K562 (cell line): ENCODE results near the gene CCL19. TPM values are rescaled to one million over a fixed set of nuclear protein-coding genes. Genes with fewer than 3 reads are reported as not detected.

Source experiments
- ATAC-seq: fragments of 200-7000 bp; cut with Tn5 transposase; 3 replicates; pipeline ENCODE4 v1.9.1; 2020; ENCODE audit warnings: moderate library complexity
- BruUV-seq: library from RNA; stranded (reverse); fragments of 400-500 nt; replicated peaks from 2 replicates; lab custom pipeline; 2021; lab: Mats Ljungman, UMichigan
- CTCF ChIA-PET: fragments of 300-600 bp; formaldehyde crosslinking; extraction: SDS; loops from one replicate; lab custom pipeline; 2021; ENCODE audit warnings: low intra/inter-chr PET ratio; lab: Yijun Ruan, JAX
- POLR2A ChIA-PET: fragments of 300-600, 350-650 bp; sonication (Branson Sonifier 250); formaldehyde crosslinking; extraction: SDS; loops from one replicate; lab custom pipeline; 2021; ENCODE audit warnings: antibody characterized with exemption, inconsistent platforms; lab: Yijun Ruan, JAX
- DNase-seq, 4 experiments: peaks; one replicate each; pipeline versions ENCODE4 v3.0.0 to v3.0.0-alpha.2; 2011 to 2018; ENCODE audit warnings: low spot score in 3 of 4, mixed read lengths in 3 of 4; ENCODE audit errors: extremely low read depth in 1 of 4
- FAIRE-seq: peaks from 2 replicates; lab custom pipeline; 2011; peaks lifted over from hg19 to GRCh38; lab: Jason Lieb, UNC
- H2AFZ ChIP-seq: 2 replicates; pipeline ENCODE4 v1.6.0; 2011; ENCODE audit warnings: low read depth, low read length, control low read depth, inconsistent platforms
- H3K27ac ChIP-seq: fragments of 200-600 bp; 3 replicates; pipeline ENCODE4 v1.8.0; 2011; ENCODE audit warnings: low read depth, mild to moderate bottlenecking, control low read depth, inconsistent platforms, low read length, moderate library complexity, mixed read lengths; ENCODE audit errors: extremely low read depth
- H3K27me3 ChIP-seq, 2 experiments: fragments of 300-600 bp in 1 of 2; 2 replicates in 1 of 2; 3 replicates in 1 of 2; pipeline versions ENCODE4 v1.6.0 to v1.8.0; 2011; ENCODE audit warnings: inconsistent platforms in 2 of 2, low read length in 2 of 2, mild to moderate bottlenecking in 1 of 2, mixed read lengths in 1 of 2, moderate library complexity in 1 of 2; ENCODE audit not compliant: control insufficient read depth in 2 of 2, insufficient read depth in 2 of 2
- H3K36me3 ChIP-seq: fragments of 300-600 bp; 3 replicates; pipeline ENCODE4 v1.8.0; 2011; ENCODE audit warnings: mild to moderate bottlenecking, low read length, inconsistent platforms; ENCODE audit not compliant: control insufficient read depth, insufficient read depth
- H3K4me1 ChIP-seq, 2 experiments: fragments of 200-600 bp in 1 of 2; replicated peaks in 1 of 2; 2 replicates in 1 of 2; 3 replicates in 1 of 2; pipeline versions ENCODE4 v1.5.1 to v1.8.0; 2011; ENCODE audit warnings: inconsistent platforms in 2 of 2, low read length in 2 of 2, mild to moderate bottlenecking in 1 of 2, mixed read lengths in 1 of 2, moderate library complexity in 1 of 2; ENCODE audit not compliant: control insufficient read depth in 2 of 2, insufficient read depth in 2 of 2
- H3K4me2 ChIP-seq: 2 replicates; pipeline ENCODE4 v1.6.1; 2011; ENCODE audit warnings: low read length, control low read depth, inconsistent platforms, mixed read lengths; ENCODE audit not compliant: insufficient read depth
- H3K4me3 ChIP-seq: fragments of 200-600 bp; sonication (generic), shearing (Covaris generic); 2 replicates; pipeline ENCODE4 v1.5.1; 2016; ENCODE audit warnings: control low read depth, inconsistent platforms
- H3K79me2 ChIP-seq: fragments of 200-600 bp; 3 replicates; pipeline ENCODE4 v1.8.0; 2011; ENCODE audit warnings: low read length, inconsistent platforms; ENCODE audit not compliant: control insufficient read depth, insufficient read depth
- H3K9ac ChIP-seq, 2 experiments: 2 replicates each; pipeline versions ENCODE4 v1.6.0 to v1.6.1; 2011; ENCODE audit warnings: low read depth in 2 of 2, low read length in 2 of 2, control low read depth in 1 of 2, inconsistent platforms in 1 of 2, mild to moderate bottlenecking in 1 of 2, mixed read lengths in 1 of 2; ENCODE audit not compliant: insufficient read depth in 1 of 2
- H3K9me1 ChIP-seq: one replicate; pipeline ENCODE4 v1.6.0; 2011; ENCODE audit warnings: inconsistent platforms, mild to moderate bottlenecking, low read length, moderate library complexity; ENCODE audit not compliant: control insufficient read depth, insufficient read depth
- H3K9me3 ChIP-seq: replicated peaks from 2 replicates; pipeline ENCODE4 v1.5.1; 2011; ENCODE audit warnings: low read depth, low read length, inconsistent platforms; ENCODE audit not compliant: control insufficient read depth, insufficient read depth
- H4K20me1 ChIP-seq: replicated peaks from 2 replicates; pipeline ENCODE4 v1.6.1; 2011; ENCODE audit warnings: low read length, inconsistent platforms, mixed read lengths; ENCODE audit not compliant: control insufficient read depth, insufficient read depth
- FOS ChIP-seq: IDR thresholded peaks from 3 replicates; pipeline ENCODE4 v1.6.1; 2011; ENCODE audit not compliant: insufficient read length; ENCODE audit errors: extremely low read depth
- NFIC ChIP-seq: fragments of 450-650 bp; IDR thresholded peaks from 2 replicates; pipeline ENCODE4 v1.6.1; 2017; ENCODE audit warnings: mild to moderate bottlenecking, inconsistent platforms
- ZNF282 ChIP-seq: sonication (generic); formaldehyde crosslinking; IDR thresholded peaks from 2 replicates; pipeline ENCODE4 v1.8.1; 2023; ENCODE audit warnings: missing genetic modification reagents
- ZNF41 ChIP-seq: fragments of 250-450 bp; sonication (Bioruptor Pico); conservative IDR thresholded peaks from 2 replicates; pipeline ENCODE4 v1.4.0; 2020; ENCODE audit warnings: mild to moderate bottlenecking
- WGBS: fragments of 100-300 bp; shearing (Covaris generic); methylation state at CpG from one replicate; pipeline ENCODE4 v1.1.6; 2016; ENCODE audit warnings: low coverage, mixed read lengths; ENCODE audit not compliant: insufficient coverage; ENCODE audit errors: missing lambda C conversion rate; 5-methylcytosine and 5-hydroxymethylcytosine counted together
- in situ Hi-C: fragments of 300-500 bp; cut with MboI; formaldehyde crosslinking; loops from 4 replicates; pipeline ENCODE4 v1.15.0; 2018; ENCODE audit warnings: inconsistent platforms, mixed read lengths
- intact Hi-C: fragments of 100-400 bp; cut with micrococcal nuclease; formaldehyde crosslinking; loops from 2 replicates; pipeline ENCODE4 v1.14.2; 2022
- polyA plus RNA-seq, 8 experiments: library from polyadenylated mRNA; depleted of rRNA in 4 of 8; stranded (reverse) in 5 of 8; unstranded in 3 of 8; fragments of >200 nt; fragmentation: Nextera tagmentation in 2 of 8; fragmentation: Illumina TruSeq in 1 of 8; extraction: Ambion mirVana in 2 of 8; extraction: Trizol in 1 of 8; gene quantifications; 2 replicates each; pipeline versions ENCODE4 v1.2.1 to v1.2.3, GENCODE V29; 2011 to 2014; ENCODE audit warnings: inconsistent platforms in 1 of 8, missing spikeins in 1 of 8
- total RNA-seq, 7 experiments: library from RNA; depleted of rRNA in 6 of 7; stranded (reverse); fragments of >200 nt in 6 of 7; fragmentation: Illumina TruSeq in 2 of 7; extraction: Trizol in 2 of 7; gene quantifications; 2 replicates each; pipeline versions ENCODE4 v1.2.1 to v1.2.3, GENCODE V29; 2011 to 2021; ENCODE audit warnings: low replicate concordance in 1 of 7
- TF ChIP-seq, protein P1 (sequence below): IDR thresholded peaks from 3 replicates; pipeline ENCODE4 v1.6.1; 2011; ENCODE audit warnings: borderline replicate concordance, mild to moderate bottlenecking, moderate library complexity; ENCODE audit not compliant: insufficient read length; ENCODE audit errors: extremely low read depth
- TF ChIP-seq, protein P2 (sequence below): fragments of 150-350 bp; conservative IDR thresholded peaks from 2 replicates; pipeline ENCODE4 v1.6.1; 2014; ENCODE audit warnings: low read length

Gene CCL19
- total and polyA plus RNA-seq, 9 of the 15 experiments (the other 6 are each of a cell fraction or from before 2014, with no cell fraction given): not detected

DNA sequence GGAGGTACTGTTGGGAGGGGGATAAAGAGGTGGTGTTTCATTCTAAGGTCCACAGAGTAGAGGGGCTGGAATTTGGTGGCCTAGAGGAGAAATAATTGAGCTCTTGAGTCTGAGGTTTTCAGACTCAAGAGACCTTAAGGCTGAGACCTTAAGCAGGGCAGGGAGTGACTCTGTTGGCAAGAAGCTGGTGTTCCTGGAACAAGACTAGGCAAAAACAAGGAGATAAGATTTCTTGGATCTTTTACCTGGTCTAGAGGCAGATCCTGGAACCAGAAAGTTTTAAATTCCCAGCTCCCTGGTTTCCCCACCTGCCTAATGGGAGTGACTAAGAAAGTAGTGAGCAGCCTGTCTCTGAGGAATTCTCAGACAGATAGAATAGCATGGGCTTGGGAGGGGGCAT is 22.9 kb upstream of the CCL19 start (continued):
- TF ChIP-seq, protein P1, sequence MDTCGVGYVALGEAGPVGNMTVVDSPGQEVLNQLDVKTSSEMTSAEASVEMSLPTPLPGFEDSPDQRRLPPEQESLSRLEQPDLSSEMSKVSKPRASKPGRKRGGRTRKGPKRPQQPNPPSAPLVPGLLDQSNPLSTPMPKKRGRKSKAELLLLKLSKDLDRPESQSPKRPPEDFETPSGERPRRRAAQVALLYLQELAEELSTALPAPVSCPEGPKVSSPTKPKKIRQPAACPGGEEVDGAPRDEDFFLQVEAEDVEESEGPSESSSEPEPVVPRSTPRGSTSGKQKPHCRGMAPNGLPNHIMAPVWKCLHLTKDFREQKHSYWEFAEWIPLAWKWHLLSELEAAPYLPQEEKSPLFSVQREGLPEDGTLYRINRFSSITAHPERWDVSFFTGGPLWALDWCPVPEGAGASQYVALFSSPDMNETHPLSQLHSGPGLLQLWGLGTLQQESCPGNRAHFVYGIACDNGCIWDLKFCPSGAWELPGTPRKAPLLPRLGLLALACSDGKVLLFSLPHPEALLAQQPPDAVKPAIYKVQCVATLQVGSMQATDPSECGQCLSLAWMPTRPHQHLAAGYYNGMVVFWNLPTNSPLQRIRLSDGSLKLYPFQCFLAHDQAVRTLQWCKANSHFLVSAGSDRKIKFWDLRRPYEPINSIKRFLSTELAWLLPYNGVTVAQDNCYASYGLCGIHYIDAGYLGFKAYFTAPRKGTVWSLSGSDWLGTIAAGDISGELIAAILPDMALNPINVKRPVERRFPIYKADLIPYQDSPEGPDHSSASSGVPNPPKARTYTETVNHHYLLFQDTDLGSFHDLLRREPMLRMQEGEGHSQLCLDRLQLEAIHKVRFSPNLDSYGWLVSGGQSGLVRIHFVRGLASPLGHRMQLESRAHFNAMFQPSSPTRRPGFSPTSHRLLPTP: no peak
- TF ChIP-seq FOS (no peak), ZNF41 (CRISPR knock-in tag) (no peak)
- TF ChIP-seq, all 486 proteins: peak for 0

DNA sequence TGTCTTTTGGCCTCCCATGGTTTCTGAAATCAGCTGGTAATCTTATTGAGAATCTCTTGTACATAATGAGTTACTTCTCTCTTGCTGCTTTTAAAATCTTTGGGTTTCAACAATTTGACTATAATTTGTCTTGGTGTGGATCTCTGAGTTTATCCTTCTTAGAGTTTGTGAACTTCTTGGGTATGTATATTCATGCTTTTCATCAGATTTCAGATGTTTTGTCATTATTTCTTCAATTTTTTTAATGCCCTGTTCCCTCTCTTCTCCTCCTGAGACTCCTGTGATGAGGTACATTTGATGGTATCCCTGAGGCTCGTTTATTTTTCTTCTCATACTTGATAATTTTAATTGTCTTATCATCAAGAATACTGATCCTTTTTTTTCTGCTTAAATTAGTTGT is 21.1 kb upstream of the CCL19 start:
- no peak for ATAC-seq
- no peak for FAIRE-seq

More for the DNA sequence above, 21.1 kb upstream of the CCL19 start:
- H3K27me3 ChIP-seq: peaks cover 3 to 16% of the 10 kb centered on the region in 2 experiments; a peak in 3 of 5 replicates
- in situ Hi-C loops: no loop called here
- ChIA-PET POLR2A (no interaction called here), CTCF (interaction anchor here (0.7 kb wide), 1 partner anchor 36 kb away, joined by 3 read pairs; no protein-coding TSS in a partner anchor)
- TF ChIP-seq ZNF282 (CRISPR knock-in tag): no peak
- TF ChIP-seq, protein P2, sequence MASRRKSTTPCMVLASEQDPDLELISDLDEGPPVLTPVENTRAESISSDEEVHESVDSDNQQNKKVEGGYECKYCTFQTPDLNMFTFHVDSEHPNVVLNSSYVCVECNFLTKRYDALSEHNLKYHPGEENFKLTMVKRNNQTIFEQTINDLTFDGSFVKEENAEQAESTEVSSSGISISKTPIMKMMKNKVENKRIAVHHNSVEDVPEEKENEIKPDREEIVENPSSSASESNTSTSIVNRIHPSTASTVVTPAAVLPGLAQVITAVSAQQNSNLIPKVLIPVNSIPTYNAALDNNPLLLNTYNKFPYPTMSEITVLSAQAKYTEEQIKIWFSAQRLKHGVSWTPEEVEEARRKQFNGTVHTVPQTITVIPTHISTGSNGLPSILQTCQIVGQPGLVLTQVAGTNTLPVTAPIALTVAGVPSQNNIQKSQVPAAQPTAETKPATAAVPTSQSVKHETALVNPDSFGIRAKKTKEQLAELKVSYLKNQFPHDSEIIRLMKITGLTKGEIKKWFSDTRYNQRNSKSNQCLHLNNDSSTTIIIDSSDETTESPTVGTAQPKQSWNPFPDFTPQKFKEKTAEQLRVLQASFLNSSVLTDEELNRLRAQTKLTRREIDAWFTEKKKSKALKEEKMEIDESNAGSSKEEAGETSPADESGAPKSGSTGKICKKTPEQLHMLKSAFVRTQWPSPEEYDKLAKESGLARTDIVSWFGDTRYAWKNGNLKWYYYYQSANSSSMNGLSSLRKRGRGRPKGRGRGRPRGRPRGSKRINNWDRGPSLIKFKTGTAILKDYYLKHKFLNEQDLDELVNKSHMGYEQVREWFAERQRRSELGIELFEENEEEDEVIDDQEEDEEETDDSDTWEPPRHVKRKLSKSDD: no peak
- no peak for TF ChIP-seq NFIC
- no peak overlapping the region for H3K9ac ChIP-seq
- no TSS peak for BruUV-seq
- WGBS: 0% methylated on average over 1 of the region's 1 CpG
- H2AFZ ChIP-seq: no peak overlapping the region
- H3K27ac ChIP-seq: no peak overlapping the region
- H3K79me2 ChIP-seq: no peaks in the 10 kb centered on the region
- no peaks in the 10 kb centered on the region for H3K9me3 ChIP-seq
- no peaks in the 10 kb centered on the region for H3K36me3 ChIP-seq
- intact Hi-C loops: no loop called here
- H3K4me2 ChIP-seq: no peak overlapping the region
- no peaks in the 10 kb centered on the region for H3K9me1 ChIP-seq
- H3K4me3 ChIP-seq: no peak overlapping the region
- DNase-seq: no peak
- H3K4me1 ChIP-seq: no peaks in the 10 kb centered on the region; a peak in 1 of 5 replicates
- H4K20me1 ChIP-seq: no peaks in the 10 kb centered on the region
